Activated naive CD8-positive, alpha-beta T cell treated with anti-CD3 and anti-CD28 coated beads, Interleukin-2, amount 50 U/mL, for 16 hours (primary cell): Measurements from ENCODE around the gene TRIM26.
"Not testable (repeated sequence)": the region's sequence is repeated elsewhere in the genome, so short reads cannot be mapped to it uniquely, and the experiment has no call there.

Experiments used
- DNase-seq: peaks from one replicate; pipeline ENCODE4 v3.0.0-alpha.2; 2020; ENCODE audit warnings: low read depth, low spot score

Gene TRIM26

DNA sequence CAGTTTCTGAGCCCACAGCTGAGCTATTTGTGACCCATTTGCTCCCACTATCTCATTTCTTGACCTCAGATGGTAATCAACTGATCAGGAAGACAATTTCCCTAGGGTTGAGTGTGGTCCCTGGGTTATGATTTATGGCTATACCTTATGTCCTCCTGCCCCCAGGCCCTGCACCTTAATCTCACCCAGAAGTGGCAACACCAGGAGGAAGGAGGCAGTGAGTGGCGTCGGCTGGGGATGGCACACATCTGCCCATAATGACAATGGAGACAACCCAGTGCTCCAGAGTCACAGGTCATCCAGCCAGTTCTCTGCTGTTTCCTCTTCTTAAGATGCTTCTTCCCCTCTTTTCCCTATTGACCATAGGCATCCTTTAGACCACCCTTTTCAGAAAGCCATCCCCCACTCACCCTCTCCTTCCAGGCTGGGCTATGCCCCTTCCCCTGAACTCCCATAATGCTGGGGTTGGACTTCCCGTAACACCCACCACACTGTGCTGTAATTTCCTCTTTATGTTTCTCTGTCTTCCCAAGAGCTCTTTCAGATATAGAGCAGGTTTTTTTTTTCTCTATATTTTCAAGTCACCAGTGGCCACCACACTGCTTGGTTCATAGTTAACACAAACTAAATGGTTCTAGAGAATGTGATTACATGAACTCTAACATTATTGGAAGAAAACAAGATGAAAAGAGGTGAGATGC is 60.1 kb downstream of the TRIM26 start:
- no peak for DNase-seq

DNA sequence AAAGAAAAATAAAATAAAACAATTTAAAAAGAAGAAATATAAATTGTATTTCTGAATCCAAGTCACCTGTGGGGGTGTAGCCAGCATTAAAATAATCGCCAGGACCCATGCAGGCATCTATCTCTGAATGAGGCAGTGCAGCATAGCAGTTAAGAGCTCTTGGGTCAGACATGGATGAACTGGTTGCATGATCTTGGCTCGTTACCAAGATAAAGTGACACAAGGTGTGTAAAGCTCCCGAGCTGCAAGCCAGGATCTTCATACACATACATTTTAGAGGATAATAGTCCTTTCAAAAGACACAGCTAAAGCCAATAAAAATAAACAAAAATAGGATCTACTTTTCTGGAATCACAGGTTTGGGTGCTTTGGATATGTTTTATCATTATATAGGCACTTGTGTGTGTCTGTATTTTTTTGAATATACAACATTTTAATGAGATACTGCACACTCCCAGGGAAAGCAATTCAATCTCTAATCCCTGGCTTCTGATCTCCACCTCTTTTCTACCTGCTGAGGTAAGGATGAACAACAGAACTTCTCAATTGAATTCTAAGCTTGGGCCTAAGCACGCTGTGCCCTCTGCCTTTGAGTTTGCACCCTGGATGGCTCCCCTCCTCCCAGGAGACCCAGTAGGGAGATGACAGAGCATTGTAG is 61.1 kb downstream of the TRIM26 start:
- no peak for DNase-seq

DNA sequence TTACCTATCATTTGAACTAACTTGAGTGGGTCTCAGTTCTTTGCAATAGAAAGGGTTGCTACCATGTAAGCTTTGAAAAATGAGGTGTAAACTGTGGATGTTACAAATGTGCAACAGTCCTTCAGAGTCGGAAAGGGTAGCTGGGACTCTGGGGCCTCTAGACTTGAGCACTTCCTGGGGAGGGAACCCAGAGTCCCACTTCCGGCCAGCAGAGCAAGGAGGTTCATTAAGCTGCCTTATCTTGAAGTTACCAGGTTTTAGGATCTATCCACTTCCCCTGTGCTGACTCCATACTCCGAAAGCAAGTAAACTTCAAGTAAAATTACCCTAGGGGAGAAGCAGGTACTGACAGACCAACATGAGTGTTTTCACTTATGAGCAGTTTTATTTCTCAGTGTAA is 61.6 kb downstream of the TRIM26 start:
- no peak for DNase-seq

DNA sequence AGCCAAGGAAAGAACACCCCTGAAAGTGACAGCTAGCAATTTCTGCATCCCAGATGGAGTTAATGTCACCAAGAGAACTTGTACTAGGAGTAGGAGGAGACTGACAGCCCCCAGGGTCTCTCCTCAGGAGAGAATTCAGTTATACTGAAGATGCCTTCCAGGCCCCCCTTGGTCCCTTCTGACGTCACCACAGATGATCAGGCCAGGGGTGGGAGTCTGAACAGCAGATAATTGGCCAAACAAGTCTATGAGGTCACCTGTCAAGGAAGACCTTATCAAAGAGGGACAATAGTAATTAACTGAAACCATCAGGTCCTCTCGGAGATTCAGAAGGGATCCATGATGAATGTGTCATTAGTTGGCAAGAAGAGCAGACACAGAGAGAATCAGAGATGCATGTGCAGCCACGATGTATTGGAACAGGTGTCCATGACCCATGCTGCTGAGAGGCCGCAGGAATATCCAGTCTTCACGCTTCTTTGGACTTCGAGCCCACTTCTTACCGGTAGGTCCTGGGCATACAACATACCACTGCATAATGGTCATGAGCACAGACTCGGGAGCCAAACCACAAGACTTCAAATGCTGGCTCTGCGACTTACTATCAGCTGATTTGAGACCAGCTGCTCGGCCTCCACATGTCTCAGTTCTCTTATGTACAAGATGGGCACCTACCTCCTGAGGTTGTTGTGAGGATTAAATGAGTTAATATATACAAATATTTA is 62.4 kb downstream of the TRIM26 start:
- no peak for DNase-seq

DNA sequence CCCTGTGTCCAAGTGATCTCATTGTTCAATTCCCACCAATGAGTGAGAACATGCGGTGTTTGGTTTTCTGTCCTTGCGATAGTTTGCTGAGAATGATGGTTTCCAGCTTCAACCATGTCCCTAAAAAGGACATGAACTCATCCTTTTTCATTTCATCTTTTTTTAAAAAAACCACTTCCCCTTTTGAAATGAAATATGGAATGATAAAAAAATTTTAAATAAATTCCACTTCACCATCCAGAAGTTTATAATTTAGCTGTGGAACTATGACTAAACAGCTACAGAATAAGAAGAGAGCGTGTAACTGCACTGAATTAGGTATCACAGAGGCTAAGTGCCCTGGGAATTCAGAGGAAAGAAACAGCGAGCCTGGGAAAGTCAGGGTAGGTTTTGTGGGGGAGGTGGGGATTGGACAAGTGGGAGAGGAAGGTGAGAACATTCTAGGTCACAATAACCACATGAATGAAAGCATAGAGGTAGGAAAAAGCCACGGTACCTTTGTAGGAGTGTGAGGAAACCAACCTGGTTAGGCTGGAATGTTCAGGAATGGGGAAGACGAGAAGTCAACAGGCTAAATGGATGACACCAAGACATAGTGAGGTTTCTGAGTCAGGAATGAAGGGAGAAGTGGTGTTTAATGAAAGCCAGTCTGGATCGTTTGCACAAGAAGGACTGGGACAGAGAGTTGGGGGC is 63.2 kb downstream of the TRIM26 start:
- DNase-seq: no peak

DNA sequence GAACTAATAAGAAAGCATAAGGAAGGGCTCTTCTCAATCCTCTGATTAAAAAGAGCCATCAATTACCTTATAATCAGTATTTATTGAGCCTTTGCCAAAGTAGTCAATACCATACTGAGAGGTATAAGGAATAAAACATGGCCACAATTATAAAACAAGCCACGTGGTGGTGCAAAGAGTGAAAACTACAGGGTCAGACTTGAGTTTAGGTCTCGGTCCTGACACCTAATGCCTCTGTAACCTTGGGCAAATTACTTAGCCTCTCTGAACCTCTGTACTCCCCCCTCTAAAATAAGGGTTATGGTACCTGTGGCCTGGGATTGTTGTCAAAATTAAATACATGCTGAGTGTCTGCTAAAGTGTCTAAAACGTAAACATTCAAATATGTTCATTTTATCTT is 64.0 kb downstream of the TRIM26 start:
- DNase-seq: no peak

DNA sequence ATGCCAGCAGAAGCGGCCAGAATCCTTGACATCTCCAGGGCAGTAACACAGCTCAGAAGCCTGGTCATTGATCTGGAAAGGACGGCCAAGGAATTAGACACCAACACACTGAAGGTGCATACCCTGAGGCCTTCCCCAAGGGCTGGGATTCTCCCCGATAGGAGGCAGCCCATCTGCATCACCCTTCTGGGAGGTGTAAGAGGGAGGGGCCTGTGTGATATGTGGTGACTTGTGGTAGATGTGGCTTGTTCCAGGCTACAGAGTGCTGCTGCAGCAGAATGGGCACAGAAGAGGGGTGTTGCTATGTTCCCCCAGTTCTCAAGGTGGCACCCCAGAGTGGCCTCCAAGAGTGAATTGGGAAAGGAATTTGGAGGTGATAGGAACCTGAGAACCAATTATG is 66.1 kb downstream of the TRIM26 start:
- DNase-seq: no peak

DNA sequence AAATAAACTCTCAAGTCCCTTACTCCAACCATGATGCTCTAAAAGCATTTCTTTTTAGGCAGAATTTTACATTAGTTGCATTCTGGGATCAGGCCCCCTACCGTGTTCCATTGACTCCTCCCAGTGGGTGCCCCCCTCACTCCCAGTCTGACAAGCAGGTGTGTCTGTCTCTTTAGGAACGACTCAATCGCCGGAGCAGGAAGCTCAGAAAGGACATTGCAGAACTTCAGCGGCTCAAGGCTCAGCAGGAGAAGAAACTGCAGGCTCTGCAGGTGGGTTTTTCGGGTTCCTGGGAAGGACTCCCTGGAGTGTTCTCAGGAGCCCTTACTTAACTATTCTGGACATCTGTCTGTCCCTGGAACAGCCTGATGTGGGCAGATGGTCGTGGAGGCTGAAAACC is 67.4 kb downstream of the TRIM26 start:
- DNase-seq: no peak

DNA sequence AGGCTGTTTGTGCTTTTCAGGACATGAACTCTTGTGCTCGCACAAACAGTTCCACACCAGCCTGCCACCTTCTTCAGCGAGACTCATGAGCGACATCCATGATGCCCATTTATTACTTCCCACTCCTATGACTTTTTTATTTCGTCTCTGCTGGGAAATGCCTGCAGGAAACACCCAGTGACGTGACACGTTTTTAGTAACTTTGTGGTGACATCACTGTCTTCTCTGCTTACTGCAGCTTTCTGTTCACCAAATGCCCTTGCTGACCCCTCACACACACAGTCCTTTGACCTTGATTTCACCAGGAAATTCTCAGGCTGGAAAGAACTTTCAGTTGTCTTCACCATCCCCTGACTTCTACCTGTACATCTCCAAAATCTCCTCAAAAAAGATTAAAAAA is 68.4 kb downstream of the TRIM26 start:
- DNase-seq: no peak

DNA sequence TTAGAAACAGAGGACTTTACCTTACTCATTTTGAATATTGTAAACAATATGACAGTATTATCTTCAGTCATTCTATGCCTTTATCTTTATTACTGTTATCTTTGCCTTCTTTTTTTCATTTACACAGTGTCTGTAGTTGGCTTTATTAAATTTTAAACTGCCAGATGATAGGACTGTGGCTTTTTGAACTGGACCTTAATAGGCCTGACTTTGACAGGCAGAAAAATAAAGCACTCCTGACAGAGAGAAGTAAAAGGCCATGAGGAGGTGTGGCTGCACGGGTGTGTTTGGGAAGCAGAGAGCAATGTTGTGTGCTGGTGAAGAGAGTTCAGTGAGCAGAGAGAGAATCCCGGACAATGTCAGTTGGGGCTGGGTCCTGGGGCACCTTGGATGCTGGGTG is 69.4 kb downstream of the TRIM26 start:
- DNase-seq: no peak

DNA sequence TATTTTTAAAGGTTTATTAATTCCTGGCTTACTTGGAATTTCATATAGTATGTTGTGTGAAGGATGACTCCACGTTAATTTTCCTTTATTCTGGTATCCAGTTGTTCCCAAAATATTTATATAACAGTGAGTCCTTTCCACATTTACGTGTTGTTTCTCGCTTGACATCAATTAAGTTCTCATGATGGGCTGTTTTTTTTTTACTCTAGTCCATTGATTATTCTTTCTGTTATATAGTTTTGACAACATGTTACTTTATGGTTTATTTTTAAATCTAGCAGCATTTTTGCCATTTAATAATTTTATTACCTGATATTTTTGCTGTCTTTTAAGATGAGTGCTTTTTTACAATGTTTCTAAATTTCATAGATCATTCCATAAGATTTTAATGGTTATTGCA is 70.5 kb downstream of the TRIM26 start:
- DNase-seq: no peak

DNA sequence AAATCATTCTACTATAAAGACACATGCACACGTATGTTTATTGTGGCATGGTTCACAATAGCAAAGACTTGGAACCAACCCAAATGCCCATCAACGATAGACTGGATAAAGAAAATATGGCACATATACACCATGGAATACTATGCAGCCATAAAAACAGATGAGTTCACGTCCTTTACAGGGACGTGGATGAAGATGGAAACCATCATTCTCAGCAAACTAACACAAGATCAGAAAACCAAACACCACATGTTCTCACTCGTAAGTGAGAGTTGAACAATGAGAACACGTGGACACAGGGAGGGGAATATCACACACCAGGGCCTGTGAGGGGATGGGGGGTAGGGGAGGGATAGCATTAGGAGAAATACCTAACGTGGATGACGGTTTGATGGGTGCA is 73.0 kb downstream of the TRIM26 start:
- DNase-seq: not testable (repeated sequence)

DNA sequence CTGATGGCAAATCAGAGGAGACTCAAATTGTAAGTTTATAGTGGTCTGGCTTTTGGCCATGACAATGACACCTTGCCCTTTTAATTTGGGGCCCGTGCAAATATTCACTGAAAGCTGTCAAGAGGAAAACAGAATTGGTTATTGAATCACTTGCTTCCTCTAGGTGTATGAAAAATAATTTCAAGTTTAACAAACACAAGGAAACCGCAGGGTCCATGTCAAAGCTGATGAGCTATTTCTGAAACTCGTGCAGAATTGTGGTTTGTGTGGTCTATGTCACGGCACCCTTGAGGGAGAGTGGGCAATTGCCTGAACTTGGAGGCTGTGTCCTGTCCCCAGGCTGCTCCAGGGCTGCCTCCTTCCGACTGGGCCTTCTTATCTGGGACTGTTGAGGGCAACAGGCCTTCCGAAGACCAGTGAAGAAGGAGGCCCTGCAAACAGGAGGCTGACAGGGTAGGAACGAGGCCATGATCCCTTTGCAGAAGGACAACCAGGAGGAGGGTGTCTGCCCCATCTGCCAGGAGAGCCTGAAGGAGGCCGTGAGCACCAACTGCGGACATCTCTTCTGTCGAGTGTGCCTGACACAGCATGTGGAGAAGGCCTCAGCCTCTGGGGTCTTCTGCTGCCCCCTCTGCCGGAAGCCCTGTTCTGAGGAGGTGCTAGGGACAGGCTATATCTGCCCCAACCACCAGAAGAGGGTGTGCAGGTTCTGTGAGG is 76.5 kb downstream of the TRIM26 start:
- DNase-seq: no peak

DNA sequence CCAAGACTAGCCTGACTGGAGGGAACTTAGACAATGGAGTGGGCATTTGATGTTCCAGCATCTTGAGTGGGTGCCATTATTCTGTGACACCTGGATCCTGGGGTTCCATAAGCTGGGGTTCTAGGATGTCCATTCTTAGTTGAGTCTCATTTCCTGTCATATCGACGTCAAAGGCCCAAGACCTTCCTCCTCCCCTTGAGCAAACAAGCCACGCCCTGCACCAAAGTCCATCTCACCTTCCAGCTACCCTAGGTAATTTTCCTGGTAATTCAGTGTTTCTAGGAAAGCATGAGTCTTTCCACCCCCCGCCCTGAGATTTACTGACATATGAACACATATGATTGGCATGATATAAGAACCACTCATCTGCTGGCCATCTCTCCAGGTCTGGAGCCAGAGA is 77.4 kb downstream of the TRIM26 start, which contains the start of gene TRIM40:
TSS of gene TRIM40 (plus strand) at position 384 of the 400 bp plus-strand sequence. CDS start 897 bp downstream, outside the sequence.
- DNase-seq: no peak

DNA sequence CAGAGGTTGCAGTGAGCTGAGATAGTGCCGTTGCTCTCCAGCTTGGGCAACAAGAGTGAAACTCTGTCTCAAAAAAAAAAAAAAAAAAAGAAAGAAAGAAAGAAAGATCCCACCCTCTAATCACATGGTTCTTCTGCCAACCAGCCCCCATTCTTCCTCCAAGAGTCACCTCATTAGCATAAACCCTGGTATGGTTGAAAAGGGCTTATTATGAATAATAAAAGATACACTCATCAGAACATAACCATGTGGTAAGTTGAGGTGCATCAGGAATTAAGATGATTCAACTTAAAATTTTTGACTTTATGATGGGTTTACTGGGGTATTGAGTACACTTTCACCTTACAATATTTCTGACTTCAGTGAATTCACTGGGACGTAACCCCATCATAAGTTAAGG is 78.1 kb downstream of the TRIM26 start:
- no peak for DNase-seq
